ENCODE results near the gene CCDC71L. TPM values are rescaled to one million over a fixed set of nuclear protein-coding genes. Genes with fewer than 3 reads are reported as not detected.

The CCDC71L gene
- total and polyA plus RNA-seq, 2 donors (not counting 1 experiment from before 2014, with no cell fraction given) = 11.7 to 29.5 TPM

GRCh38 chr7:106659963-106660861, 746 bp downstream of the CCDC71L start:
- Histone ChIP-seq H3K4me1 (ENCODE audit: control insufficient read depth in 2 of 2, insufficient read depth in 2 of 2, low read length in 2 of 2) (peaks cover 23 to 24% of the 10 kb centered on the region in 2 donors), H2AFZ (ENCODE audit: insufficient read depth, low read depth, low read length, poor library complexity, severe bottlenecking) (peak overlapping the region; percentile 86), H3K79me2 (ENCODE audit: control insufficient read depth, insufficient read depth, low read length) (no peaks in the 10 kb centered on the region), H3K9ac (ENCODE audit: low read length) (peak overlapping the region; percentile 77), H3K27ac (ENCODE audit: low read length in 2 of 2) (peak overlapping the region; percentile 75 to 80), H3K4me2 (replicated peaks; ENCODE audit: low read depth, low read length, poor library complexity, severe bottlenecking) (peak overlapping the region; percentile 91), H3K9me3 (ENCODE audit: control extremely low read depth in 1 of 3, control insufficient read depth in 2 of 3, insufficient read depth in 1 of 3, low read length in 2 of 3) (no peaks in the 10 kb centered on the region), H3K27me3 (replicated peaks in 1 of 4; ENCODE audit: control extremely low read depth in 1 of 4, control insufficient read depth in 3 of 4, insufficient read depth in 4 of 4, low read length in 3 of 4) (no peaks in the 10 kb centered on the region), H3K4me3 (ENCODE audit: control extremely low read depth in 1 of 5, extremely low read depth in 1 of 5, insufficient read depth in 1 of 5, low read depth in 2 of 5, low read length in 4 of 5) (peak overlapping the region; percentile 63 to 89 (median 79)), H4K20me1 (ENCODE audit: control insufficient read depth, insufficient read depth, low read length, poor library complexity, severe bottlenecking) (no peaks in the 10 kb centered on the region), H3K36me3 (replicated peaks in 1 of 2; ENCODE audit: control extremely low read depth in 1 of 2, control insufficient read depth in 1 of 2, extremely low read depth in 1 of 2, insufficient read depth in 2 of 2, low read length in 1 of 2) (no peaks in the 10 kb centered on the region)
- TF ChIP-seq EZH2 (IDR thresholded peaks at IDR 0.05; ENCODE audit: borderline replicate concordance, insufficient read depth, low read depth, low read length, poor library complexity, severe bottlenecking) = no peak
- TF ChIP-seq, protein P1, sequence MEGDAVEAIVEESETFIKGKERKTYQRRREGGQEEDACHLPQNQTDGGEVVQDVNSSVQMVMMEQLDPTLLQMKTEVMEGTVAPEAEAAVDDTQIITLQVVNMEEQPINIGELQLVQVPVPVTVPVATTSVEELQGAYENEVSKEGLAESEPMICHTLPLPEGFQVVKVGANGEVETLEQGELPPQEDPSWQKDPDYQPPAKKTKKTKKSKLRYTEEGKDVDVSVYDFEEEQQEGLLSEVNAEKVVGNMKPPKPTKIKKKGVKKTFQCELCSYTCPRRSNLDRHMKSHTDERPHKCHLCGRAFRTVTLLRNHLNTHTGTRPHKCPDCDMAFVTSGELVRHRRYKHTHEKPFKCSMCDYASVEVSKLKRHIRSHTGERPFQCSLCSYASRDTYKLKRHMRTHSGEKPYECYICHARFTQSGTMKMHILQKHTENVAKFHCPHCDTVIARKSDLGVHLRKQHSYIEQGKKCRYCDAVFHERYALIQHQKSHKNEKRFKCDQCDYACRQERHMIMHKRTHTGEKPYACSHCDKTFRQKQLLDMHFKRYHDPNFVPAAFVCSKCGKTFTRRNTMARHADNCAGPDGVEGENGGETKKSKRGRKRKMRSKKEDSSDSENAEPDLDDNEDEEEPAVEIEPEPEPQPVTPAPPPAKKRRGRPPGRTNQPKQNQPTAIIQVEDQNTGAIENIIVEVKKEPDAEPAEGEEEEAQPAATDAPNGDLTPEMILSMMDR (IDR thresholded peaks at IDR 0.05) = peak; percentile 81
- DNase-seq = peak; percentile 91
- H3K4me1 Mint-ChIP-seq = peaks cover 34% of the 10 kb centered on the region
- no peaks in the 10 kb centered on the region for H3K27me3 Mint-ChIP-seq
- H3K27ac Mint-ChIP-seq = peak overlapping the region; percentile 91
- ChIA-PET POLR2A (interaction anchor here (0.7 to 2.9 kb wide), 6 partner anchors 58 to 1083 kb away, joined by 3 to 25 read pairs (median 4); partner anchors contain the start of gene CBLL1), CTCF (interaction anchor here (0.7 to 7.0 kb wide), 29 partner anchors 10 to 600 kb away, joined by 3 to 290 read pairs (median 4); partner anchors contain the start of gene HBP1)
- intact Hi-C loops (cut with micrococcal nuclease) = loop anchor here (1.0 to 10.0 kb wide), 13 partner anchors 58 to 1082 kb away; partner anchors contain the start of genes CBLL1, HBP1, NAMPT and PIK3CG
- no peaks in the 10 kb centered on the region for H3K9me3 Mint-ChIP-seq (ENCODE audit: insufficient read depth)
- under 1% methylated on average over 101 of the region's 101 CpGs for WGBS (ENCODE audit: insufficient coverage)
- H3K4me3 Mint-ChIP-seq = peak overlapping the region; percentile 87
- peak; percentile 47 for ATAC-seq (ENCODE audit: low read depth)
